H9 (cell line): ENCODE data around the gene AGGF1. TPM values are rescaled to one million over a fixed set of nuclear protein-coding genes. Genes with fewer than 3 reads are reported as not detected.

Source experiments
- DNase-seq: peaks from one replicate; pipeline ENCODE4 v3.0.0-alpha.2; 2017
- H2AFZ ChIP-seq: one replicate; pipeline ENCODE4 v1.6.1; 2013; ENCODE audit warnings: mild to moderate bottlenecking, low read length, control low read depth, moderate library complexity
- H2AK5ac ChIP-seq: 2 replicates; pipeline ENCODE4 v1.6.1; 2013; ENCODE audit warnings: low read length, control low read depth, mixed read lengths; ENCODE audit not compliant: insufficient read length
- H2BK120ac ChIP-seq: one replicate; pipeline ENCODE4 v1.6.1; 2013; ENCODE audit warnings: low read depth, mild to moderate bottlenecking, low read length, control low read depth, inconsistent platforms; ENCODE audit not compliant: poor library complexity, severe bottlenecking
- H2BK12ac ChIP-seq: 2 replicates; pipeline ENCODE4 v1.6.1; 2013; ENCODE audit warnings: low read length, control low read depth, mixed read lengths, low read depth; ENCODE audit not compliant: insufficient read length
- H2BK15ac ChIP-seq: 2 replicates; pipeline ENCODE4 v1.6.1; 2013; ENCODE audit warnings: low read depth, low read length, control low read depth
- H2BK20ac ChIP-seq: one replicate; pipeline ENCODE4 v1.6.1; 2013; ENCODE audit warnings: low read depth, mild to moderate bottlenecking, low read length, control low read depth, inconsistent platforms; ENCODE audit not compliant: poor library complexity, severe bottlenecking
- H2BK5ac ChIP-seq: 2 replicates; pipeline ENCODE4 v1.6.1; 2013; ENCODE audit warnings: low read length, control low read depth, mixed read lengths; ENCODE audit not compliant: insufficient read length
- H3K14ac ChIP-seq: 2 replicates; pipeline ENCODE4 v1.6.1; 2013; ENCODE audit warnings: low read length, control low read depth; ENCODE audit not compliant: insufficient read depth
- H3K18ac ChIP-seq: 2 replicates; pipeline ENCODE4 v1.6.1; 2013; ENCODE audit warnings: low read depth, mild to moderate bottlenecking, mixed read lengths, low read length, control low read depth; ENCODE audit not compliant: insufficient read length
- H3K23ac ChIP-seq: 2 replicates; pipeline ENCODE4 v1.6.1; 2013; ENCODE audit warnings: low read length, control low read depth, mixed read lengths, low read depth; ENCODE audit not compliant: insufficient read length
- H3K23me2 ChIP-seq: 2 replicates; pipeline ENCODE4 v1.6.1; 2013; ENCODE audit warnings: low read depth, mild to moderate bottlenecking, mixed read lengths, low read length, control low read depth; ENCODE audit not compliant: insufficient read length, poor library complexity, severe bottlenecking
- H3K27ac ChIP-seq: 2 replicates; pipeline ENCODE4 v1.5.1; 2013; ENCODE audit warnings: low read length, control low read depth, mixed read lengths, low read depth; ENCODE audit not compliant: insufficient read length
- H3K27me3 ChIP-seq: 2 replicates; pipeline ENCODE4 v1.6.1; 2013; ENCODE audit warnings: low read length, control low read depth, inconsistent platforms; ENCODE audit not compliant: insufficient read depth
- H3K4ac ChIP-seq: 2 replicates; pipeline ENCODE4 v1.6.1; 2013; ENCODE audit warnings: low read depth, mild to moderate bottlenecking, control low read depth, inconsistent platforms, low read length, moderate library complexity
- H3K4me1 ChIP-seq: 2 replicates; pipeline ENCODE4 v1.6.1; 2013; ENCODE audit warnings: low read length, control low read depth, inconsistent platforms; ENCODE audit not compliant: insufficient read depth
- H3K4me2 ChIP-seq: 2 replicates; pipeline ENCODE4 v1.6.1; 2013; ENCODE audit warnings: low read length, control low read depth, mixed read lengths; ENCODE audit not compliant: insufficient read length, insufficient read depth
- H3K56ac ChIP-seq: 2 replicates; pipeline ENCODE4 v1.6.1; 2013; ENCODE audit warnings: low read depth, mild to moderate bottlenecking, mixed read lengths, low read length, control low read depth; ENCODE audit not compliant: insufficient read length
- H3K79me1 ChIP-seq: 2 replicates; pipeline ENCODE4 v1.6.1; 2013; ENCODE audit warnings: low read depth, mild to moderate bottlenecking, moderate library complexity, low read length, control low read depth, inconsistent platforms; ENCODE audit not compliant: insufficient read depth, poor library complexity, severe bottlenecking
- H3K79me2 ChIP-seq: 2 replicates; pipeline ENCODE4 v1.6.1; 2013; ENCODE audit warnings: low read length, control low read depth, inconsistent platforms; ENCODE audit not compliant: insufficient read depth
- H3K9ac ChIP-seq: 2 replicates; pipeline ENCODE4 v1.6.1; 2013; ENCODE audit warnings: low read length, control low read depth, mixed read lengths; ENCODE audit not compliant: insufficient read length; ENCODE audit errors: extremely low read depth
- H3K9me3 ChIP-seq: one replicate; pipeline ENCODE4 v1.6.1; 2013; ENCODE audit warnings: low read depth, low read length, inconsistent platforms; ENCODE audit not compliant: control insufficient read depth
- H3T11ph ChIP-seq: one replicate; pipeline ENCODE4 v1.6.1; 2013; ENCODE audit warnings: mild to moderate bottlenecking, low read length, control low read depth, inconsistent platforms
- H4K20me1 ChIP-seq: one replicate; pipeline ENCODE4 v1.6.1; 2013; ENCODE audit not compliant: control insufficient read depth, insufficient read length, insufficient read depth
- H4K5ac ChIP-seq: 2 replicates; pipeline ENCODE4 v1.6.1; 2013; ENCODE audit warnings: low read depth, mild to moderate bottlenecking, mixed read lengths, low read length, control low read depth; ENCODE audit not compliant: insufficient read length
- H4K8ac ChIP-seq: replicated peaks from 2 replicates; pipeline ENCODE4 v1.6.1; 2013; ENCODE audit warnings: low read length, control low read depth, mixed read lengths, low read depth; ENCODE audit not compliant: insufficient read length
- H4K91ac ChIP-seq: 2 replicates; pipeline ENCODE4 v1.6.1; 2013; ENCODE audit warnings: low read depth, mild to moderate bottlenecking, moderate library complexity, mixed read lengths, low read length, control low read depth; ENCODE audit not compliant: insufficient read length
- H3K27ac Mint-ChIP-seq, 3 experiments: 2 replicates in 2 of 3; 3 replicates in 1 of 3; pipeline ENCODE4 v1.8.0; 2020 to 2021; ENCODE audit warnings: mixed read lengths in 3 of 3, mild to moderate bottlenecking in 1 of 3, moderate library complexity in 1 of 3
- H3K27me3 Mint-ChIP-seq: 2 replicates; pipeline ENCODE4 v1.8.0; 2021; ENCODE audit warnings: low read depth, mild to moderate bottlenecking, moderate library complexity, mixed read lengths
- H3K36me3 Mint-ChIP-seq, 3 experiments: 2 replicates in 2 of 3; 3 replicates in 1 of 3; pipeline ENCODE4 v1.8.0; 2020 to 2021; ENCODE audit warnings: low read depth in 3 of 3, mixed read lengths in 3 of 3; ENCODE audit not compliant: insufficient read depth in 1 of 3
- H3K4me1 Mint-ChIP-seq, 2 experiments: 2 replicates each; pipeline ENCODE4 v1.8.0; 2020; ENCODE audit warnings: mixed read lengths in 2 of 2
- H3K4me3 Mint-ChIP-seq, 2 experiments: 2 replicates in 1 of 2; 3 replicates in 1 of 2; pipeline ENCODE4 v1.8.0; 2020 to 2021; ENCODE audit warnings: mild to moderate bottlenecking in 2 of 2, mixed read lengths in 2 of 2, moderate library complexity in 1 of 2
- H3K9me3 Mint-ChIP-seq, 2 experiments: 2 replicates in 1 of 2; 3 replicates in 1 of 2; pipeline ENCODE4 v1.8.0; 2020; ENCODE audit warnings: mild to moderate bottlenecking in 2 of 2, mixed read lengths in 2 of 2, moderate library complexity in 1 of 2
- WGBS: extraction: QIAGEN DNeasy Blood & Tissue Kit; methylation state at CpG from one replicate; pipeline ENCODE4 v1.1.7; 2013; ENCODE audit warnings: missing lambda C conversion rate, low lambda C conversion rate, mixed read lengths; ENCODE audit not compliant: insufficient read length; ENCODE audit errors: extremely low coverage; 5-methylcytosine and 5-hydroxymethylcytosine counted together
- long read RNA-seq: library from polyadenylated mRNA; unstranded; transcript quantifications from one replicate; pipeline ENCODE4 v2.0.0, GENCODE V29; 2020
- total RNA-seq: library from RNA; stranded (reverse); gene quantifications from 2 replicates; pipeline ENCODE4 v1.2.1, GENCODE V29; 2021
- TF ChIP-seq, protein P1 (sequence below): fragments of 200-600 bp; sonication (generic); conservative IDR thresholded peaks from 3 replicates; pipeline ENCODE4 v1.8.0; 2021; ENCODE audit warnings: antibody characterized with exemption, mild to moderate bottlenecking

Gene AGGF1, protein sequence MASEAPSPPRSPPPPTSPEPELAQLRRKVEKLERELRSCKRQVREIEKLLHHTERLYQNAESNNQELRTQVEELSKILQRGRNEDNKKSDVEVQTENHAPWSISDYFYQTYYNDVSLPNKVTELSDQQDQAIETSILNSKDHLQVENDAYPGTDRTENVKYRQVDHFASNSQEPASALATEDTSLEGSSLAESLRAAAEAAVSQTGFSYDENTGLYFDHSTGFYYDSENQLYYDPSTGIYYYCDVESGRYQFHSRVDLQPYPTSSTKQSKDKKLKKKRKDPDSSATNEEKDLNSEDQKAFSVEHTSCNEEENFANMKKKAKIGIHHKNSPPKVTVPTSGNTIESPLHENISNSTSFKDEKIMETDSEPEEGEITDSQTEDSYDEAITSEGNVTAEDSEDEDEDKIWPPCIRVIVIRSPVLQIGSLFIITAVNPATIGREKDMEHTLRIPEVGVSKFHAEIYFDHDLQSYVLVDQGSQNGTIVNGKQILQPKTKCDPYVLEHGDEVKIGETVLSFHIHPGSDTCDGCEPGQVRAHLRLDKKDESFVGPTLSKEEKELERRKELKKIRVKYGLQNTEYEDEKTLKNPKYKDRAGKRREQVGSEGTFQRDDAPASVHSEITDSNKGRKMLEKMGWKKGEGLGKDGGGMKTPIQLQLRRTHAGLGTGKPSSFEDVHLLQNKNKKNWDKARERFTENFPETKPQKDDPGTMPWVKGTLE
- total RNA-seq = 13.6 and 14.8 TPM in 2 replicates
- long read RNA-seq, full-length matches to known transcripts = 7 of 82 reads
- long read RNA-seq, partial matches to known transcripts = 67 of 82 reads
- long read RNA-seq, other reads (novel, unspliced or antisense) = 8 of 82 reads

DNA sequence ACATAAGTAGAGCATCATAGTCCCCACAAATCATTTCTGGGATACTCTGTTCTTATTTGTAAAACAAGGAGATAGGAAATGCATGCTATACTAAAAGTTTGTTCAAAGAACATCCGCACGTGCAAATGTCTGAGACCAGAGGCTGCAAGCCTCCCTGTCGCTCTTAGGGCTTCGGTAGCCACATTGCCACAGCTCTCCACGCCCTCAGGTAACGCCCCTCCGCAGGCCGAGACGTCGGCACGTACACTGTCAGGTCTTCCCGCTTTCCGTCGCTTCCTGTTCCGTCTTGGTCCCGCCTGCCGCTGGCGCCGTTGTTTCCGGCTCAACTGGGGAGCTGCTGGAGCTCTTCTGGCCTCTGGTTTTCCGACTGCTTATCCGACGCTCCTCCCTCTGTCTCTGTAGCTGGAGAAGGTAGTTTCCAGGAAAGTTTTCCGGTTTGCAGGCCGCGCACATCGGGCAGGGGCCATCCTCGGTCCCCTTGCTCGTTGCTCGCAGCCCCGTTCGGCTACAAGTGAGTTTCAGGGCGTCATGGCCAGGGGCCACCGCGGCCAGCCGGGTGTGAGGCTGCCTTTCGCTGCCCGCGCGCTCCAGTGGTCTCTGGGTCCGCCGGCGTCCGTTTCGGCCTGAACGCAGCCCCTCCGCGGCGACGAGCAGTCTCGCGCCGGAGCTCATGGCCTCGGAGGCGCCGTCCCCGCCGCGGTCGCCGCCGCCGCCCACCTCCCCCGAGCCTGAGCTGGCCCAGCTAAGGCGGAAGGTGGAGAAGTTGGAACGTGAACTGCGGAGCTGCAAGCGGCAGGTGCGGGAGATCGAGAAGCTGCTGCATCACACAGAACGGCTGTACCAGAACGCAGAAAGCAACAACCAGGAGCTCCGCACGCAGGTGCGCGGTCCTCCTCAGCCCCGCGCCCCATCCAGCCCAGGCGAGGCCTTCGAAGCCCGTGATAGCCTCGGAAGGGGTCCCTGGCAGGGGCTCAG is at the start of gene AGGF1:
Gene AGGF1 (plus strand): TSS at position 308 of the 975 bp plus-strand sequence. CDS start 363 bp downstream, at position 671.
- no peak within 1 kb of the TSS for H2BK12ac ChIP-seq
- no peak within 1 kb of the TSS for H4K5ac ChIP-seq
- no peaks in the 10 kb centered on the region for H3K27me3 ChIP-seq
- peaks cover 7% of the 10 kb centered on the region for H3K23me2 ChIP-seq
- H2AK5ac ChIP-seq = no peak within 1 kb of the TSS
- peak within 1 kb of the TSS in 2 of 3 experiments; percentile 93 to 95; a peak in 3 of 7 replicates for H3K27ac Mint-ChIP-seq
- no peak within 1 kb of the TSS for H3K27ac ChIP-seq
- H3K4me3 Mint-ChIP-seq = peak within 1 kb of the TSS; percentile 82 to 87
- H2BK120ac ChIP-seq = no peak within 1 kb of the TSS
- no peak within 1 kb of the TSS for H2BK20ac ChIP-seq
- H3K27me3 Mint-ChIP-seq = peaks cover 33% of the 10 kb centered on the region
- peak within 1 kb of the TSS; percentile 50 for H3K4me2 ChIP-seq
- H3T11ph ChIP-seq = no peak within 1 kb of the TSS
- H3K18ac ChIP-seq = peak within 1 kb of the TSS; percentile 47
- no peak within 1 kb of the TSS for H4K91ac ChIP-seq
- H2BK15ac ChIP-seq = no peak within 1 kb of the TSS
- DNase-seq = peak; percentile 94
- H3K4me1 ChIP-seq = no peaks in the 10 kb centered on the region
- H3K79me2 ChIP-seq = no peaks in the 10 kb centered on the region
- no peaks in the 10 kb centered on the region for H4K20me1 ChIP-seq
- H3K4ac ChIP-seq = no peak within 1 kb of the TSS
- H3K36me3 Mint-ChIP-seq = peaks cover 15 to 25% (median 17%) of the 10 kb centered on the region in 3 experiments
- H2AFZ ChIP-seq = no peak within 1 kb of the TSS
- no CpG with 5 or more reads among the region's 82 CpGs for WGBS
- TF ChIP-seq, protein P1, sequence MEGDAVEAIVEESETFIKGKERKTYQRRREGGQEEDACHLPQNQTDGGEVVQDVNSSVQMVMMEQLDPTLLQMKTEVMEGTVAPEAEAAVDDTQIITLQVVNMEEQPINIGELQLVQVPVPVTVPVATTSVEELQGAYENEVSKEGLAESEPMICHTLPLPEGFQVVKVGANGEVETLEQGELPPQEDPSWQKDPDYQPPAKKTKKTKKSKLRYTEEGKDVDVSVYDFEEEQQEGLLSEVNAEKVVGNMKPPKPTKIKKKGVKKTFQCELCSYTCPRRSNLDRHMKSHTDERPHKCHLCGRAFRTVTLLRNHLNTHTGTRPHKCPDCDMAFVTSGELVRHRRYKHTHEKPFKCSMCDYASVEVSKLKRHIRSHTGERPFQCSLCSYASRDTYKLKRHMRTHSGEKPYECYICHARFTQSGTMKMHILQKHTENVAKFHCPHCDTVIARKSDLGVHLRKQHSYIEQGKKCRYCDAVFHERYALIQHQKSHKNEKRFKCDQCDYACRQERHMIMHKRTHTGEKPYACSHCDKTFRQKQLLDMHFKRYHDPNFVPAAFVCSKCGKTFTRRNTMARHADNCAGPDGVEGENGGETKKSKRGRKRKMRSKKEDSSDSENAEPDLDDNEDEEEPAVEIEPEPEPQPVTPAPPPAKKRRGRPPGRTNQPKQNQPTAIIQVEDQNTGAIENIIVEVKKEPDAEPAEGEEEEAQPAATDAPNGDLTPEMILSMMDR = no peak
- H3K14ac ChIP-seq = peak within 1 kb of the TSS; percentile 68; the same call in 1 of the 2 replicates
- H2BK5ac ChIP-seq = no peak within 1 kb of the TSS
- peak within 1 kb of the TSS; percentile 43 for H3K9ac ChIP-seq
- H3K9me3 ChIP-seq = peaks cover 19% of the 10 kb centered on the region
- no peak within 1 kb of the TSS for H3K56ac ChIP-seq
- H3K79me1 ChIP-seq = no peaks in the 10 kb centered on the region
- H4K8ac ChIP-seq = no peak within 1 kb of the TSS
- peaks cover 24 to 25% of the 10 kb centered on the region in 2 experiments for H3K9me3 Mint-ChIP-seq
- no peak within 1 kb of the TSS for H3K23ac ChIP-seq
- peaks cover 5 to 11% of the 10 kb centered on the region in 2 experiments; a peak in 3 of 4 replicates for H3K4me1 Mint-ChIP-seq
